A673 (cell line): ENCODE data around the gene ZNF213. TPM values are rescaled to one million over a fixed set of nuclear protein-coding genes. Genes with fewer than 3 reads are reported as not detected.
A peak's percentile ranks its signal among the peaks of the same experiment; 100 is the strongest.

ENCODE experiments used
- BruUV-seq: library from RNA; stranded (reverse); fragments of 400-500 nt; replicated peaks from 2 replicates; lab custom pipeline; 2021; lab: Mats Ljungman, UMichigan
- CTCF ChIA-PET: fragments of 300-600 bp; sonication (Branson Sonifier 250); formaldehyde crosslinking; loops from one replicate; lab custom pipeline; 2022; ENCODE audit warnings: antibody characterized with exemption; lab: Charles Lee
- POLR2A ChIA-PET: fragments of 300-600 bp; sonication (Branson Sonifier 250); formaldehyde crosslinking; loops from one replicate; lab custom pipeline; 2022; ENCODE audit warnings: antibody characterized with exemption; ENCODE audit not compliant: low non-redundant PET; lab: Charles Lee
- DNase-seq: peaks from one replicate; pipeline ENCODE4 v3.0.0-alpha.2; 2015; ENCODE audit warnings: low spot score
- H3K27ac ChIP-seq: fragments of 200-600 bp; sonication (generic); 2 replicates; pipeline ENCODE4 v1.5.1; 2016; ENCODE audit warnings: mixed run types, low read depth, mild to moderate bottlenecking, mixed read lengths, antibody characterized with exemption, low read length; ENCODE audit not compliant: poor library complexity, severe bottlenecking
- H3K27me3 ChIP-seq: fragments of 200-600 bp; sonication (generic); replicated peaks from 2 replicates; pipeline ENCODE4 v1.6.1; 2017; ENCODE audit warnings: mixed run types, low read depth, mild to moderate bottlenecking, mixed read lengths, antibody characterized with exemption, low read length; ENCODE audit not compliant: insufficient read depth, poor library complexity
- H3K36me3 ChIP-seq: fragments of 200-600 bp; sonication (generic); 2 replicates; pipeline ENCODE4 v1.6.1; 2016; ENCODE audit warnings: mixed run types, mild to moderate bottlenecking, mixed read lengths, antibody characterized with exemption, low read length; ENCODE audit not compliant: insufficient read depth, poor library complexity, severe bottlenecking
- H3K4me1 ChIP-seq: fragments of 200-600 bp; sonication (generic); 2 replicates; pipeline ENCODE4 v1.6.1; 2017; ENCODE audit warnings: mixed run types, mild to moderate bottlenecking, mixed read lengths, antibody characterized with exemption, low read length; ENCODE audit not compliant: insufficient read depth, poor library complexity, severe bottlenecking
- H3K4me3 ChIP-seq: fragments of 200-600 bp; sonication (generic); 2 replicates; pipeline ENCODE4 v1.5.1; 2016; ENCODE audit warnings: low read depth, mixed run types, mild to moderate bottlenecking, mixed read lengths, low read length; ENCODE audit not compliant: poor library complexity, severe bottlenecking
- H3K9me3 ChIP-seq: fragments of 200-600 bp; sonication (generic); 2 replicates; pipeline ENCODE4 v1.6.1; 2016; ENCODE audit warnings: mixed run types, low read depth, mild to moderate bottlenecking, mixed read lengths, antibody characterized with exemption, low read length; ENCODE audit not compliant: poor library complexity, severe bottlenecking
- CTCF ChIP-seq: fragments of 300-800, 200-600 bp; sonication (generic); conservative IDR thresholded peaks from 2 replicates; pipeline ENCODE4 v1.5.1; 2017; ENCODE audit warnings: low read depth, mild to moderate bottlenecking, antibody characterized with exemption, low read length, moderate library complexity, mixed read lengths
- EZH2 ChIP-seq: fragments of 200-600 bp; sonication (generic); IDR thresholded peaks from 2 replicates; pipeline ENCODE4 v1.6.1; 2017; ENCODE audit warnings: borderline replicate concordance, low read depth, mild to moderate bottlenecking, mixed read lengths, antibody characterized with exemption, low read length; ENCODE audit not compliant: poor library complexity, severe bottlenecking
- intact Hi-C: fragments of 100-400 bp; cut with micrococcal nuclease; formaldehyde crosslinking; loops from one replicate; pipeline ENCODE4 v1.10.0; 2022; ENCODE audit not compliant: unreplicated experiment
- total RNA-seq: library from RNA; stranded (reverse); gene quantifications from 2 replicates; pipeline ENCODE4 v1.2.3, GENCODE V29; 2021

Gene ZNF213
- total RNA-seq, 1 experiment from 2014 or later = 16.0 TPM

GRCh38 chr16:3173892-3174617 lies 39.2 kb downstream of the ZNF213 start:
- POLR2A ChIA-PET = no interaction called here
- peak; percentile 81 for DNase-seq
- no TSS peak for BruUV-seq

GRCh38 chr16:3174618-3175148 lies 39.9 kb downstream of the ZNF213 start:
- BruUV-seq = no TSS peak
- POLR2A ChIA-PET = no interaction called here
- peaks cover 11% of the 10 kb centered on the region for H3K4me1 ChIP-seq
- H3K9me3 ChIP-seq = no peaks in the 10 kb centered on the region
- peak overlapping the region; percentile 37 for H3K4me3 ChIP-seq
- peaks cover 19% of the 10 kb centered on the region for H3K27me3 ChIP-seq
- no peak for DNase-seq
- no peak overlapping the region for H3K27ac ChIP-seq
- TF ChIP-seq EZH2 (no peak), CTCF (no peak)
- CTCF ChIA-PET = interaction anchor here (0.6 kb wide), 1 partner anchor 1695 kb away, joined by 3 read pairs; no protein-coding TSS in a partner anchor
- H3K36me3 ChIP-seq = no peaks in the 10 kb centered on the region
- intact Hi-C loops = no loop called here

More at GRCh38 chr16:3173892-3174617, 39.2 kb downstream of the ZNF213 start:
- H3K27me3 ChIP-seq = peaks cover 25% of the 10 kb centered on the region
- CTCF ChIA-PET = interaction anchor here (0.6 kb wide), 1 partner anchor 1696 kb away, joined by 3 read pairs; no protein-coding TSS in a partner anchor
- intact Hi-C loops = no loop called here
- H3K9me3 ChIP-seq = no peaks in the 10 kb centered on the region
- H3K27ac ChIP-seq = no peak overlapping the region
- no peak for TF ChIP-seq EZH2
- TF ChIP-seq CTCF = peak; percentile 78
- H3K36me3 ChIP-seq = no peaks in the 10 kb centered on the region
- peaks cover 11% of the 10 kb centered on the region for H3K4me1 ChIP-seq
- H3K4me3 ChIP-seq = peak overlapping the region; percentile 26

- Histone ChIP-seq H3K4me3 (peak overlapping the region; percentile 37), H3K27me3 (peaks cover 12% of the 10 kb centered on the region), H3K36me3 (no peaks in the 10 kb centered on the region), H3K4me1 (peaks cover 11% of the 10 kb centered on the region), H3K27ac (no peak overlapping the region), H3K9me3 (no peaks in the 10 kb centered on the region)
- intact Hi-C loops = no loop called here
- DNase-seq = peak; percentile 75
- TF ChIP-seq EZH2 (no peak), CTCF (no peak)
- CTCF ChIA-PET = no interaction called here
- no TSS peak for BruUV-seq
- POLR2A ChIA-PET = no interaction called here
These were observed 40.6 kb downstream of the ZNF213 start for GRCh38 chr16:3175157-3176093.
